Upper lobe of left lung (tissue), 6 donors: Measurements from ENCODE around the gene GRK2. TPM values are rescaled to one million over a fixed set of nuclear protein-coding genes. Genes with fewer than 3 reads are reported as not detected.

Experiments used
- ATAC-seq, 2 donors: fragments of 200-7000 bp; cut with Tn5 transposase; one replicate each; pipeline ENCODE4 v1.9.1; 2022; ENCODE audit warnings: mild to moderate bottlenecking in 2 of 2, moderate library complexity in 2 of 2; ENCODE audit not compliant: low FRiP score in 2 of 2
- DNase-seq, 2 donors: peaks; one replicate each; pipeline ENCODE4 v3.0.0-alpha.2; 2019 to 2020
- H3K27ac ChIP-seq, 4 donors: fragments of 200-600 bp; sonication (generic); one replicate each; pipeline ENCODE4 v1.5.1; 2016 to 2019
- H3K27me3 ChIP-seq, 4 donors: fragments of 200-600 bp; sonication (generic); one replicate each; pipeline ENCODE4 v1.5.1; 2017 to 2019
- H3K36me3 ChIP-seq, 4 donors: fragments of 200-600 bp; sonication (generic); one replicate each; pipeline ENCODE4 v1.5.1; 2016 to 2019
- H3K4me1 ChIP-seq, 4 donors: fragments of 200-600 bp; sonication (generic); one replicate each; pipeline ENCODE4 v1.5.1; 2018 to 2019
- H3K4me3 ChIP-seq, 4 donors: fragments of 200-600 bp; sonication (generic); one replicate each; pipeline ENCODE4 v1.5.1; 2017 to 2019; ENCODE audit warnings: mild to moderate bottlenecking in 2 of 4, moderate library complexity in 1 of 4
- H3K9me3 ChIP-seq, 4 donors: fragments of 200-600 bp; sonication (generic); one replicate each; pipeline ENCODE4 v1.5.1; 2018 to 2019
- CTCF ChIP-seq, 6 experiments: fragments of 450-650 bp in 4 of 6; fragments of 200-600 bp in 2 of 6; sonication (generic) in 2 of 6; IDR thresholded peaks; one replicate each; pipeline ENCODE4 v1.5.1; 2016 to 2019; ENCODE audit warnings: antibody characterized with exemption in 6 of 6
- EP300 ChIP-seq, 4 donors: sonication (generic); formaldehyde crosslinking; IDR thresholded peaks; one replicate each; pipeline ENCODE4 v1.5.1; 2017; ENCODE audit warnings: antibody characterized with exemption in 4 of 4, control low read depth in 2 of 4
- POLR2A ChIP-seq, 4 donors: fragments of 450-650 bp; IDR thresholded peaks; one replicate each; pipeline ENCODE4 v1.5.1; 2016 to 2017; ENCODE audit warnings: antibody characterized with exemption in 4 of 4, mild to moderate bottlenecking in 2 of 4
- POLR2AphosphoS5 ChIP-seq, 2 donors: sonication (generic); formaldehyde crosslinking; IDR thresholded peaks; one replicate each; pipeline ENCODE4 v1.5.1; 2017; ENCODE audit warnings: antibody characterized with exemption in 2 of 2
- WGBS, 2 donors: methylation state at CpG; one replicate each; pipeline ENCODE4 v1.1.5; 2017 to 2018; 5-methylcytosine and 5-hydroxymethylcytosine counted together
- total RNA-seq, 6 donors: library from RNA; depleted of rRNA in 4 of 6; stranded (reverse); fragments of >200 nt in 4 of 6; gene quantifications; one replicate each; pipeline versions ENCODE4 v1.1.0 to v1.2.1, GENCODE V29; 2016 to 2021
- donor health status: DM: no; HTN: no; CAD: no; lungs with moderate emphysema.
- donor health status: DM: no; HTN: yes; CAD: no; lungs with severe emphysema.

Gene GRK2
- total RNA-seq, 6 donors from 2014 or later: 76.9 to 232 (median 117) TPM

- no peak for ATAC-seq
- H3K27ac ChIP-seq: no peak overlapping the region
- H3K9me3 ChIP-seq: no peaks in the 10 kb centered on the region
- no peaks in the 10 kb centered on the region for H3K27me3 ChIP-seq
- TF ChIP-seq EP300 (IDR thresholded peaks at IDR 0.05) (no peak), POLR2A (IDR thresholded peaks at IDR 0.05) (no peak), CTCF (IDR thresholded peaks at IDR 0.05) (no peak), POLR2AphosphoS5 (IDR thresholded peaks at IDR 0.05) (no peak)
- DNase-seq: no peak
- H3K4me1 ChIP-seq: peaks cover 26 to 36% (median 32%) of the 10 kb centered on the region in 4 donors
- H3K36me3 ChIP-seq: peaks cover 0 to 10% (median 3%) of the 10 kb centered on the region in 4 donors
- H3K4me3 ChIP-seq: no peak overlapping the region
- 94 to 96% methylated on average over 1 of the region's 1 CpG for WGBS, 2 donors
Observed at GRCh38 chr11:67237574-67237973, 28.7 kb upstream of the GRK2 start.

- DNase-seq (no peak), ATAC-seq (no peak)
- WGBS, 2 donors: 20 to 21% methylated on average over 10 of the region's 10 CpGs
- Histone ChIP-seq H3K4me3 (peak overlapping the region in 2 of 4 donors; percentile 68 to 76), H3K27me3 (no peaks in the 10 kb centered on the region), H3K9me3 (no peaks in the 10 kb centered on the region), H3K36me3 (peaks cover 3 to 15% (median 8%) of the 10 kb centered on the region in 4 donors), H3K27ac (peak overlapping the region; percentile 88 to 96 (median 91)), H3K4me1 (peaks cover 37 to 45% (median 38%) of the 10 kb centered on the region in 4 donors)
- no peak for TF ChIP-seq CTCF (IDR thresholded peaks at IDR 0.05)
- no peak for TF ChIP-seq POLR2AphosphoS5 (IDR thresholded peaks at IDR 0.05)
- TF ChIP-seq EP300 (IDR thresholded peaks at IDR 0.05): no peak
- TF ChIP-seq POLR2A (IDR thresholded peaks at IDR 0.05): no peak
Observed at GRCh38 chr11:67238894-67239782, 27.1 kb upstream of the GRK2 start.

GRCh38 chr11:67239783-67240575, 26.3 kb upstream of the GRK2 start:
- DNase-seq: peak; percentile 92 to 99
- peak in 1 of 4 donors; percentile 62 for TF ChIP-seq EP300 (IDR thresholded peaks at IDR 0.05)
- TF ChIP-seq CTCF (IDR thresholded peaks at IDR 0.05): peak in 4 of 6 experiments; percentile 28 to 46 (median 32)
- peak; percentile 98 to 99 for TF ChIP-seq POLR2AphosphoS5 (IDR thresholded peaks at IDR 0.05)
- peak in 3 of 4 donors; percentile 83 to 92 (median 84) for TF ChIP-seq POLR2A (IDR thresholded peaks at IDR 0.05)
- WGBS, 2 donors: 0% methylated on average over 10 to 31 of the region's 31 CpGs
- H3K27ac ChIP-seq: peak overlapping the region; percentile 88 to 96 (median 91)
- peaks cover 37 to 46% (median 41%) of the 10 kb centered on the region in 4 donors for H3K4me1 ChIP-seq
- no peaks in the 10 kb centered on the region for H3K9me3 ChIP-seq
- H3K27me3 ChIP-seq: no peaks in the 10 kb centered on the region
- peaks cover 5 to 23% (median 12%) of the 10 kb centered on the region in 4 donors for H3K36me3 ChIP-seq
- peak; percentile 99 to 100 for ATAC-seq
- peak overlapping the region; percentile 48 to 76 (median 66) for H3K4me3 ChIP-seq

GRCh38 chr11:67240576-67241389, 25.5 kb upstream of the GRK2 start:
- peak in 1 of 2 donors; percentile 75 for DNase-seq
- 1 to 2% methylated on average over 16 of the region's 16 CpGs for WGBS, 2 donors
- Histone ChIP-seq H3K9me3 (no peaks in the 10 kb centered on the region), H3K4me3 (peak overlapping the region; percentile 48 to 76 (median 66)), H3K4me1 (peaks cover 37 to 46% (median 41%) of the 10 kb centered on the region in 4 donors), H3K27me3 (no peaks in the 10 kb centered on the region), H3K27ac (peak overlapping the region; percentile 88 to 96 (median 91)), H3K36me3 (peaks cover 13 to 31% (median 19%) of the 10 kb centered on the region in 4 donors)
- ATAC-seq: peak; percentile 59 to 79
- no peak for TF ChIP-seq EP300 (IDR thresholded peaks at IDR 0.05)
- peak; percentile 38 to 57 for TF ChIP-seq POLR2AphosphoS5 (IDR thresholded peaks at IDR 0.05)
- no peak for TF ChIP-seq CTCF (IDR thresholded peaks at IDR 0.05)
- TF ChIP-seq POLR2A (IDR thresholded peaks at IDR 0.05): peak in 1 of 4 donors; percentile 36
